ENCODE measurements around the gene HOXA5.

GRCh38 chr7:27172823-27173510 lies 29.5 kb upstream of the HOXA5 start:
- TF ChIP-seq CTCF (IDR thresholded peaks at IDR 0.05) = no peak
- TF ChIP-seq POLR2A (IDR thresholded peaks at IDR 0.05) = no peak
